Measurements from ENCODE around the gene KIF16B. TPM values are rescaled to one million over a fixed set of nuclear protein-coding genes. Genes with fewer than 3 reads are reported as not detected.

The KIF16B gene
- total and polyA plus RNA-seq, 2 of the 13 experiments (the other 11 are each of a cell fraction or from before 2014, with no cell fraction given) = 6.9 to 18.0 TPM

GRCh38 chr20:16434062-16434664 is 139.1 kb downstream of the KIF16B start (continued):
- TF ChIP-seq, protein P1, sequence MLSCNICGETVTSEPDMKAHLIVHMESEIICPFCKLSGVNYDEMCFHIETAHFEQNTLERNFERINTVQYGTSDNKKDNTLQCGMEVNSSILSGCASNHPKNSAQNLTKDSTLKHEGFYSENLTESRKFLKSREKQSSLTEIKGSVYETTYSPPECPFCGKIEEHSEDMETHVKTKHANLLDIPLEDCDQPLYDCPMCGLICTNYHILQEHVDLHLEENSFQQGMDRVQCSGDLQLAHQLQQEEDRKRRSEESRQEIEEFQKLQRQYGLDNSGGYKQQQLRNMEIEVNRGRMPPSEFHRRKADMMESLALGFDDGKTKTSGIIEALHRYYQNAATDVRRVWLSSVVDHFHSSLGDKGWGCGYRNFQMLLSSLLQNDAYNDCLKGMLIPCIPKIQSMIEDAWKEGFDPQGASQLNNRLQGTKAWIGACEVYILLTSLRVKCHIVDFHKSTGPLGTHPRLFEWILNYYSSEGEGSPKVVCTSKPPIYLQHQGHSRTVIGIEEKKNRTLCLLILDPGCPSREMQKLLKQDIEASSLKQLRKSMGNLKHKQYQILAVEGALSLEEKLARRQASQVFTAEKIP (CRISPR knock-in tag; IDR thresholded peaks at IDR 0.05; ENCODE audit: borderline replicate concordance) = no peak
- TF ChIP-seq, protein P2, sequence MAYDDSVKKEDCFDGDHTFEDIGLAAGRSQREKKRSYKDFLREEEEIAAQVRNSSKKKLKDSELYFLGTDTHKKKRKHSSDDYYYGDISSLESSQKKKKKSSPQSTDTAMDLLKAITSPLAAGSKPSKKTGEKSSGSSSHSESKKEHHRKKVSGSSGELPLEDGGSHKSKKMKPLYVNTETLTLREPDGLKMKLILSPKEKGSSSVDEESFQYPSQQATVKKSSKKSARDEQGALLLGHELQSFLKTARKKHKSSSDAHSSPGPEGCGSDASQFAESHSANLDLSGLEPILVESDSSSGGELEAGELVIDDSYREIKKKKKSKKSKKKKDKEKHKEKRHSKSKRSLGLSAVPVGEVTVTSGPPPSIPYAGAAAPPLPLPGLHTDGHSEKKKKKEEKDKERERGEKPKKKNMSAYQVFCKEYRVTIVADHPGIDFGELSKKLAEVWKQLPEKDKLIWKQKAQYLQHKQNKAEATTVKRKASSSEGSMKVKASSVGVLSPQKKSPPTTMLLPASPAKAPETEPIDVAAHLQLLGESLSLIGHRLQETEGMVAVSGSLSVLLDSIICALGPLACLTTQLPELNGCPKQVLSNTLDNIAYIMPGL (CRISPR knock-in tag; IDR thresholded peaks at IDR 0.05; ENCODE audit: borderline replicate concordance in 1 of 2, low read depth in 1 of 2) = peak; percentile 46 to 52; a peak in 1 of 4 replicates
- TF ChIP-seq, protein P3, sequence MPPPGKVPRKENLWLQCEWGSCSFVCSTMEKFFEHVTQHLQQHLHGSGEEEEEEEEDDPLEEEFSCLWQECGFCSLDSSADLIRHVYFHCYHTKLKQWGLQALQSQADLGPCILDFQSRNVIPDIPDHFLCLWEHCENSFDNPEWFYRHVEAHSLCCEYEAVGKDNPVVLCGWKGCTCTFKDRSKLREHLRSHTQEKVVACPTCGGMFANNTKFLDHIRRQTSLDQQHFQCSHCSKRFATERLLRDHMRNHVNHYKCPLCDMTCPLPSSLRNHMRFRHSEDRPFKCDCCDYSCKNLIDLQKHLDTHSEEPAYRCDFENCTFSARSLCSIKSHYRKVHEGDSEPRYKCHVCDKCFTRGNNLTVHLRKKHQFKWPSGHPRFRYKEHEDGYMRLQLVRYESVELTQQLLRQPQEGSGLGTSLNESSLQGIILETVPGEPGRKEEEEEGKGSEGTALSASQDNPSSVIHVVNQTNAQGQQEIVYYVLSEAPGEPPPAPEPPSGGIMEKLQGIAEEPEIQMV (CRISPR knock-in tag; IDR thresholded peaks at IDR 0.05; ENCODE audit: low read depth) = no peak
- no peak for TF ChIP-seq ZNF800 (CRISPR knock-in tag; IDR thresholded peaks at IDR 0.05)
- no peak for TF ChIP-seq RARA (CRISPR knock-in tag; IDR thresholded peaks at IDR 0.05)
